ENCODE results near the gene GXYLT2. TPM values are rescaled to one million over a fixed set of nuclear protein-coding genes. Genes with fewer than 3 reads are reported as not detected.

GXYLT2 gene
- total and polyA plus RNA-seq, 10 of the 15 experiments (the other 5 are each of a cell fraction or from before 2014, with no cell fraction given), result 0.27 to 2.6 (median 0.78) TPM

DNA sequence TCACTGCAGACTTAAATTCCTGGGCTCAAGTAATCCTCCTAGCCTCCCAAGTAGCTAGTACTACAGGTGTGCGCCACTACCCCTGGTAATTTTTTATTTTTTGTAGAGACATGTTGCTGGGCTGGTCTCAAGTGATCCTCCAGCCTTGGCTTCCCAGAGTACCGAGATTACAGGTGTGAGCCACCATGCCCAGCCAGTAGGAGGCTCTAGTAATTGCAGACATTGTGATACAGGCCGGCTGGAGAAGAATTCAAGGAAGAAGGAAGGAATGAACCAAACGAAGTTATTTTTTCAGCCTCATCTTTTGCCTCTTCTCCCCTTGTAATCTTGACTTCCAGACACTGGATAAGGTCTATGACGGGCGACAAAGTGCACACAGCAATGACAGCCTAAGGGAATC, 105.5 kb downstream of the GXYLT2 start:
- H3K9me3 ChIP-seq (replicated peaks; ENCODE audit: control insufficient read depth, insufficient read depth, low read length), result no peaks in the 10 kb centered on the region
- no peak overlapping the region for H3K27ac ChIP-seq (ENCODE audit: control insufficient read depth, insufficient read depth)
- no peaks in the 10 kb centered on the region for H3K27me3 ChIP-seq (replicated peaks in 1 of 2; ENCODE audit: control insufficient read depth in 2 of 2, insufficient read depth in 2 of 2, low read length in 1 of 2)
- 69% methylated on average over 6 of the region's 6 CpGs for WGBS (ENCODE audit: insufficient coverage, insufficient replicate concordance, low lambda C conversion rate, missing lambda C conversion rate)
- H3K4me1 ChIP-seq (ENCODE audit: control insufficient read depth, insufficient read depth, low read length), result peaks cover 4% of the 10 kb centered on the region
- ChIA-PET RAD21 (ENCODE audit: unreplicated experiment) (interaction anchor here (1.3 kb wide), 1 partner anchor 11 kb away, joined by 3 read pairs; no protein-coding TSS in a partner anchor), POLR2A (no interaction called here), SMC1A (ENCODE audit: uncharacterized antibody, unreplicated experiment) (interaction anchor here (0.6 to 1.2 kb wide), 2 partner anchors 13 to 38 kb away, joined by 3 read pairs; no protein-coding TSS in a partner anchor), CTCF (interaction anchor here (1.2 to 2.1 kb wide), 4 partner anchors 9 to 142 kb away, joined by 3 to 6 read pairs (median 4); no protein-coding TSS in a partner anchor)
- no TSS peak for BruUV-seq (replicated peaks)
- in situ Hi-C loops (cut with MboI), result no loop called here
- DNase-seq (ENCODE audit: low read depth, low spot score) (no peak), FAIRE-seq (no peak), ATAC-seq (no peak)
- H3K4me3 ChIP-seq, result no peak overlapping the region
- H3K4me2 ChIP-seq (ENCODE audit: control insufficient read depth, insufficient read depth), result no peak overlapping the region
- no peak overlapping the region for H2AFZ ChIP-seq (ENCODE audit: control insufficient read depth, low read depth, low read length)
- H3K9ac ChIP-seq (ENCODE audit: control insufficient read depth, insufficient read depth, low read length), result no peak overlapping the region
- peaks cover 16% of the 10 kb centered on the region for H3K79me2 ChIP-seq (ENCODE audit: control insufficient read depth, insufficient read depth, low read length)
- no peaks in the 10 kb centered on the region; a peak in 1 of 4 replicates for H3K36me3 ChIP-seq (ENCODE audit: control insufficient read depth in 2 of 2, insufficient read depth in 2 of 2, low read length in 1 of 2)
- intact Hi-C loops (cut with micrococcal nuclease; ENCODE audit: unreplicated experiment), result no loop called here
- TF ChIP-seq FOXK2 (IDR thresholded peaks at IDR 0.05), result no peak
- TF ChIP-seq, protein P1, sequence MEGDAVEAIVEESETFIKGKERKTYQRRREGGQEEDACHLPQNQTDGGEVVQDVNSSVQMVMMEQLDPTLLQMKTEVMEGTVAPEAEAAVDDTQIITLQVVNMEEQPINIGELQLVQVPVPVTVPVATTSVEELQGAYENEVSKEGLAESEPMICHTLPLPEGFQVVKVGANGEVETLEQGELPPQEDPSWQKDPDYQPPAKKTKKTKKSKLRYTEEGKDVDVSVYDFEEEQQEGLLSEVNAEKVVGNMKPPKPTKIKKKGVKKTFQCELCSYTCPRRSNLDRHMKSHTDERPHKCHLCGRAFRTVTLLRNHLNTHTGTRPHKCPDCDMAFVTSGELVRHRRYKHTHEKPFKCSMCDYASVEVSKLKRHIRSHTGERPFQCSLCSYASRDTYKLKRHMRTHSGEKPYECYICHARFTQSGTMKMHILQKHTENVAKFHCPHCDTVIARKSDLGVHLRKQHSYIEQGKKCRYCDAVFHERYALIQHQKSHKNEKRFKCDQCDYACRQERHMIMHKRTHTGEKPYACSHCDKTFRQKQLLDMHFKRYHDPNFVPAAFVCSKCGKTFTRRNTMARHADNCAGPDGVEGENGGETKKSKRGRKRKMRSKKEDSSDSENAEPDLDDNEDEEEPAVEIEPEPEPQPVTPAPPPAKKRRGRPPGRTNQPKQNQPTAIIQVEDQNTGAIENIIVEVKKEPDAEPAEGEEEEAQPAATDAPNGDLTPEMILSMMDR (IDR thresholded peaks at IDR 0.05 in 2 of 3, conservative IDR thresholded peaks at IDR 0.05 in 1 of 3; ENCODE audit: control insufficient read depth in 2 of 3, extremely low read depth in 1 of 3, insufficient read depth in 1 of 3, low read depth in 3 of 3, low read length in 3 of 3), result peak in 1 of 3 experiments; percentile 11; a peak in 1 of 6 replicates
- H4K20me1 ChIP-seq (ENCODE audit: control insufficient read depth, insufficient read depth), result no peaks in the 10 kb centered on the region

DNA sequence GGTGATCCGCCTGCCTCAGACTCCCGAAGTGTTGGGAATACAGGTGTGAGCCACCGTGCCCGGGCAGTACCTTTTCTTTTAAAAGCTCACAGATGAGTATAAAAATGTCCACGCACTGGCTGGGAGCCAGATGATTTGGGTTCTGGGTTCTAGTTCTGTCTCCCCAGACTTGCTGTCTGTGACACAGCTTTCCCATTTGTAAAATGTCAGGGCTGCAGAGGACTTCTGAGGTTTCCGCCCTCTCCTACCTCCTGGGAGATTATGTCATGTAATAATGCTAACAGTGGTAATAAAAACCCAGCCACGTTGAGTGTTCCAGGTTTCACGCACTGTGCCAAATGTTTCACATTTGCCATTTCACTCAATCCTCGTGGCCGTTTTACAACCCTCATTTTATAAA, 107.5 kb downstream of the GXYLT2 start:
- Histone ChIP-seq H3K27me3 (replicated peaks in 1 of 2; ENCODE audit: control insufficient read depth in 2 of 2, insufficient read depth in 2 of 2, low read length in 1 of 2) (no peaks in the 10 kb centered on the region), H3K79me2 (ENCODE audit: control insufficient read depth, insufficient read depth, low read length) (peaks cover 36% of the 10 kb centered on the region), H3K27ac (ENCODE audit: control insufficient read depth, insufficient read depth) (no peak overlapping the region), H3K9me3 (replicated peaks; ENCODE audit: control insufficient read depth, insufficient read depth, low read length) (no peaks in the 10 kb centered on the region), H3K9ac (ENCODE audit: control insufficient read depth, insufficient read depth, low read length) (no peak overlapping the region), H3K36me3 (ENCODE audit: control insufficient read depth in 2 of 2, insufficient read depth in 2 of 2, low read length in 1 of 2) (peaks cover 0 to 4% of the 10 kb centered on the region in 2 experiments; a peak in 1 of 4 replicates), H2AFZ (ENCODE audit: control insufficient read depth, low read depth, low read length) (no peak overlapping the region), H4K20me1 (ENCODE audit: control insufficient read depth, insufficient read depth) (no peaks in the 10 kb centered on the region), H3K4me2 (ENCODE audit: control insufficient read depth, insufficient read depth) (no peak overlapping the region), H3K4me3 (no peak overlapping the region), H3K4me1 (ENCODE audit: control insufficient read depth, insufficient read depth, low read length) (peaks cover 4% of the 10 kb centered on the region)
- ChIA-PET SMC1A (ENCODE audit: uncharacterized antibody, unreplicated experiment) (interaction anchor here (1.3 to 6.6 kb wide), 5 partner anchors 14 to 60 kb away, joined by 3 to 62 read pairs (median 4); no protein-coding TSS in a partner anchor), RAD21 (ENCODE audit: unreplicated experiment) (interaction anchor here (5.0 kb wide), 1 partner anchor 60 kb away, joined by 48 read pairs; no protein-coding TSS in a partner anchor), CTCF (interaction anchor here (0.7 kb wide), 1 partner anchor 60 kb away, joined by 3 read pairs; no protein-coding TSS in a partner anchor), POLR2A (interaction anchor here (1.0 to 2.1 kb wide), 3 partner anchors 10 to 19 kb away, joined by 4 to 9 read pairs (median 4); no protein-coding TSS in a partner anchor)
- WGBS (ENCODE audit: insufficient coverage, insufficient replicate concordance, low lambda C conversion rate, missing lambda C conversion rate), result 74% methylated on average over 10 of the region's 10 CpGs
- DNase-seq (ENCODE audit: low read depth, low spot score) (no peak), ATAC-seq (no peak), FAIRE-seq (no peak)
- no TSS peak for BruUV-seq (replicated peaks)
- in situ Hi-C loops (cut with MboI), result no loop called here
- intact Hi-C loops (cut with micrococcal nuclease; ENCODE audit: unreplicated experiment), result loop anchor here (5.0 kb wide), 2 partner anchors 47 to 58 kb away; no protein-coding TSS in a partner anchor
- TF ChIP-seq, protein P2, sequence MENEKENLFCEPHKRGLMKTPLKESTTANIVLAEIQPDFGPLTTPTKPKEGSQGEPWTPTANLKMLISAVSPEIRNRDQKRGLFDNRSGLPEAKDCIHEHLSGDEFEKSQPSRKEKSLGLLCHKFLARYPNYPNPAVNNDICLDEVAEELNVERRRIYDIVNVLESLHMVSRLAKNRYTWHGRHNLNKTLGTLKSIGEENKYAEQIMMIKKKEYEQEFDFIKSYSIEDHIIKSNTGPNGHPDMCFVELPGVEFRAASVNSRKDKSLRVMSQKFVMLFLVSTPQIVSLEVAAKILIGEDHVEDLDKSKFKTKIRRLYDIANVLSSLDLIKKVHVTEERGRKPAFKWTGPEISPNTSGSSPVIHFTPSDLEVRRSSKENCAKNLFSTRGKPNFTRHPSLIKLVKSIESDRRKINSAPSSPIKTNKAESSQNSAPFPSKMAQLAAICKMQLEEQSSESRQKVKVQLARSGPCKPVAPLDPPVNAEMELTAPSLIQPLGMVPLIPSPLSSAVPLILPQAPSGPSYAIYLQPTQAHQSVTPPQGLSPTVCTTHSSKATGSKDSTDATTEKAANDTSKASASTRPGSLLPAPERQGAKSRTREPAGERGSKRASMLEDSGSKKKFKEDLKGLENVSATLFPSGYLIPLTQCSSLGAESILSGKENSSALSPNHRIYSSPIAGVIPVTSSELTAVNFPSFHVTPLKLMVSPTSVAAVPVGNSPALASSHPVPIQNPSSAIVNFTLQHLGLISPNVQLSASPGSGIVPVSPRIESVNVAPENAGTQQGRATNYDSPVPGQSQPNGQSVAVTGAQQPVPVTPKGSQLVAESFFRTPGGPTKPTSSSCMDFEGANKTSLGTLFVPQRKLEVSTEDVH (IDR thresholded peaks at IDR 0.05; ENCODE audit: low read depth, partially characterized antibody), result no peak
- TF ChIP-seq DPF2 (IDR thresholded peaks at IDR 0.05), result no peak
- no peak for TF ChIP-seq ZNF384 (IDR thresholded peaks at IDR 0.05; ENCODE audit: borderline replicate concordance, low read depth, low read length)
- no peak for TF ChIP-seq STAT3 (IDR thresholded peaks at IDR 0.05; ENCODE audit: low read depth, low read length)
- TF ChIP-seq STAT1 (conservative IDR thresholded peaks at IDR 0.05), result no peak
- no peak for TF ChIP-seq EZH2 (IDR thresholded peaks at IDR 0.05; ENCODE audit: borderline replicate concordance, control insufficient read depth, low read depth, low read length)

Measured in GM12878 (cell line).